Measurements from ENCODE around the gene APOF. TPM values are rescaled to one million over a fixed set of nuclear protein-coding genes. Genes with fewer than 3 reads are reported as not detected.
A peak's percentile ranks its signal among the peaks of the same experiment; 100 is the strongest.
"Not testable (repeated sequence)": the region's sequence is repeated elsewhere in the genome, so short reads cannot be mapped to it uniquely, and the experiment has no call there.

APOF gene
- total RNA-seq, 1 experiment from 2014 or later, result not detected

- in situ Hi-C loops (cut with HindIII; ENCODE audit: low sequenced_read_pairs), result no loop called here
- DNase-seq (ENCODE audit: low spot score), result no peak
These were observed 13.2 kb upstream of the APOF start for GRCh38 chr12:56375598-56376434.

- in situ Hi-C loops (cut with HindIII; ENCODE audit: low sequenced_read_pairs), result no loop called here
- DNase-seq (ENCODE audit: low spot score), result no peak
These were observed 12.3 kb upstream of the APOF start for GRCh38 chr12:56374726-56375597.

GRCh38 chr12:56373515-56373914 lies 10.9 kb upstream of the APOF start:
- no peak for DNase-seq (ENCODE audit: low spot score)
- in situ Hi-C loops (cut with HindIII; ENCODE audit: low sequenced_read_pairs), result no loop called here

GRCh38 chr12:56366948-56367347 lies 4.3 kb upstream of the APOF start:
- in situ Hi-C loops (cut with HindIII; ENCODE audit: low sequenced_read_pairs), result no loop called here
- DNase-seq (ENCODE audit: low spot score), result no peak

GRCh38 chr12:56361487-56362129 lies 1.0 kb downstream of the APOF start:
- in situ Hi-C loops (cut with HindIII; ENCODE audit: low sequenced_read_pairs), result no loop called here
- DNase-seq (ENCODE audit: low spot score), result no peak

GRCh38 chr12:56359851-56360767 lies 2.5 kb downstream of the APOF start, which contains the start of gene STAT2:
Gene STAT2 (minus strand): TSS chr12:56360107. CDS start chr12:56356571, 3,536 bp downstream.
- in situ Hi-C loops (cut with HindIII; ENCODE audit: low sequenced_read_pairs), result no loop called here
- peak; percentile 99 for DNase-seq (ENCODE audit: low spot score)

- in situ Hi-C loops (cut with HindIII; ENCODE audit: low sequenced_read_pairs), result no loop called here
- peak; percentile 27 for DNase-seq (ENCODE audit: low spot score)
These were observed 3.7 kb downstream of the APOF start for GRCh38 chr12:56358836-56359532.

GRCh38 chr12:56351325-56351724 lies 11.3 kb downstream of the APOF start:
- no peak for DNase-seq (ENCODE audit: low spot score)
- in situ Hi-C loops (cut with HindIII; ENCODE audit: low sequenced_read_pairs), result no loop called here

GRCh38 chr12:56350662-56351061 lies 12.0 kb downstream of the APOF start:
- no peak for DNase-seq (ENCODE audit: low spot score)
- in situ Hi-C loops (cut with HindIII; ENCODE audit: low sequenced_read_pairs), result no loop called here

GRCh38 chr12:56348776-56349175 lies 13.9 kb downstream of the APOF start:
- in situ Hi-C loops (cut with HindIII; ENCODE audit: low sequenced_read_pairs), result no loop called here
- DNase-seq (ENCODE audit: low spot score), result peak; percentile 94

- in situ Hi-C loops (cut with HindIII; ENCODE audit: low sequenced_read_pairs); DNase-seq (ENCODE audit: low spot score): not testable (repeated sequence)
These were observed 15.4 kb downstream of the APOF start for GRCh38 chr12:56347255-56347654.

GRCh38 chr12:56346675-56347074 lies 16.0 kb downstream of the APOF start:
- DNase-seq (ENCODE audit: low spot score), result peak; percentile 53
- in situ Hi-C loops (cut with HindIII; ENCODE audit: low sequenced_read_pairs), result no loop called here

- in situ Hi-C loops (cut with HindIII; ENCODE audit: low sequenced_read_pairs); DNase-seq (ENCODE audit: low spot score): not testable (repeated sequence)
These were observed 20.4 kb downstream of the APOF start for GRCh38 chr12:56342290-56342689.

- in situ Hi-C loops (cut with HindIII; ENCODE audit: low sequenced_read_pairs), result no loop called here
- DNase-seq (ENCODE audit: low spot score), result no peak
These were observed 21.0 kb downstream of the APOF start for GRCh38 chr12:56341616-56342015.

- DNase-seq (ENCODE audit: low spot score), result no peak
- in situ Hi-C loops (cut with HindIII; ENCODE audit: low sequenced_read_pairs), result no loop called here
These were observed 23.6 kb downstream of the APOF start for GRCh38 chr12:56339158-56339422.

GRCh38 chr12:56338308-56339157 lies 24.1 kb downstream of the APOF start, which contains the start of gene IL23A:
Gene IL23A (plus strand): TSS chr12:56338884. CDS start chr12:56339045, 161 bp downstream.
- DNase-seq (ENCODE audit: low spot score), result no peak
- in situ Hi-C loops (cut with HindIII; ENCODE audit: low sequenced_read_pairs), result no loop called here

- in situ Hi-C loops (cut with HindIII; ENCODE audit: low sequenced_read_pairs), result no loop called here
- DNase-seq (ENCODE audit: low spot score), result no peak
These were observed 24.9 kb downstream of the APOF start for GRCh38 chr12:56337753-56338251.

Data from G401 (cell line).